HepG2 (cell line): ENCODE results near the gene ARHGEF12. TPM values are rescaled to one million over a fixed set of nuclear protein-coding genes. Genes with fewer than 3 reads are reported as not detected.

Experiments used
- ATAC-seq: fragments of 200-7000 bp; cut with Tn5 transposase; 3 replicates; pipeline ENCODE4 v1.9.1; 2020; ENCODE audit warnings: mild to moderate bottlenecking, moderate library complexity
- BruUV-seq: library from RNA; stranded (reverse); fragments of 400-500 nt; replicated peaks from 2 replicates; lab custom pipeline; 2021; lab: Mats Ljungman, UMichigan
- CTCF ChIA-PET: fragments of 300-600 bp; formaldehyde crosslinking; extraction: SDS; loops from one replicate; lab custom pipeline; 2021; ENCODE audit warnings: low total read pairs, inconsistent platforms, low intra/inter-chr PET ratio; lab: Yijun Ruan, JAX
- POLR2A ChIA-PET: fragments of 350-600 bp; sonication (Branson Sonifier 250); formaldehyde crosslinking; loops from one replicate; lab custom pipeline; 2020; ENCODE audit warnings: antibody characterized with exemption, inconsistent platforms; lab: Yijun Ruan, JAX
- DNase-seq: peaks from one replicate; pipeline ENCODE4 v3.0.0-alpha.2; 2015; ENCODE audit warnings: low spot score
- FAIRE-seq: peaks from 3 replicates; lab custom pipeline; 2011; peaks lifted over from hg19 to GRCh38; lab: Jason Lieb, UNC
- H2AFZ ChIP-seq: one replicate; pipeline ENCODE4 v1.6.1; 2011; ENCODE audit warnings: low read length, inconsistent platforms
- H3K27ac ChIP-seq: fragments of 300-600 bp; 3 replicates; pipeline ENCODE4 v1.8.0; 2011; ENCODE audit warnings: mixed run types, mild to moderate bottlenecking, mixed read lengths, low read length, inconsistent platforms; ENCODE audit not compliant: insufficient read depth; ENCODE audit errors: extremely low read length
- H3K27me3 ChIP-seq, 2 experiments: fragments of 200-600 bp in 1 of 2; 2 replicates in 1 of 2; 3 replicates in 1 of 2; pipeline versions ENCODE4 v1.6.0 to v1.8.0; 2011; ENCODE audit warnings: low read length in 2 of 2, mild to moderate bottlenecking in 2 of 2, moderate library complexity in 2 of 2, inconsistent platforms in 1 of 2; ENCODE audit not compliant: insufficient read depth in 2 of 2, control insufficient read depth in 1 of 2
- H3K36me3 ChIP-seq, 2 experiments: fragments of 200-600 bp in 1 of 2; replicated peaks in 1 of 2; 2 replicates in 1 of 2; 3 replicates in 1 of 2; pipeline versions ENCODE4 v1.5.1 to v1.8.0; 2011; ENCODE audit warnings: low read length in 2 of 2, inconsistent platforms in 1 of 2; ENCODE audit not compliant: insufficient read depth in 2 of 2, control insufficient read depth in 1 of 2
- H3K4me1 ChIP-seq: 2 replicates; pipeline ENCODE4 v1.5.1; 2012; ENCODE audit warnings: low read length, inconsistent platforms; ENCODE audit not compliant: insufficient read depth
- H3K4me2 ChIP-seq: 2 replicates; pipeline ENCODE4 v1.6.0; 2011; ENCODE audit warnings: low read depth, low read length, inconsistent platforms
- H3K4me3 ChIP-seq, 3 experiments: fragments of 200-600 bp in 1 of 3; sonication (generic), shearing (Covaris generic) in 1 of 3; replicated peaks in 1 of 3; 2 replicates each; pipeline ENCODE4 v1.5.1; 2011 to 2016; ENCODE audit warnings: low read length in 3 of 3, inconsistent platforms in 2 of 3, low read depth in 2 of 3, mild to moderate bottlenecking in 2 of 3, control low read depth in 1 of 3, mixed read lengths in 1 of 3; ENCODE audit not compliant: insufficient read depth in 1 of 3
- H3K79me2 ChIP-seq: one replicate; pipeline ENCODE4 v1.6.1; 2011; ENCODE audit warnings: low read length, inconsistent platforms; ENCODE audit not compliant: insufficient read depth
- H3K9ac ChIP-seq: 2 replicates; pipeline ENCODE4 v1.6.0; 2011; ENCODE audit warnings: mild to moderate bottlenecking, low read depth, low read length, inconsistent platforms; ENCODE audit not compliant: insufficient read depth
- H3K9me3 ChIP-seq: 2 replicates; pipeline ENCODE4 v1.5.1; 2012; ENCODE audit warnings: mild to moderate bottlenecking, low read length
- H4K20me1 ChIP-seq: 2 replicates; pipeline ENCODE4 v1.6.0; 2011; ENCODE audit warnings: inconsistent platforms, mild to moderate bottlenecking, low read length, moderate library complexity; ENCODE audit not compliant: insufficient read depth
- CREB1 ChIP-seq, 2 experiments: fragments of 450-650 bp in 1 of 2; IDR thresholded peaks; 2 replicates each; pipeline ENCODE4 v1.6.1; 2016 to 2017; ENCODE audit warnings: control low read depth in 1 of 2, mild to moderate bottlenecking in 1 of 2, missing compliant biosample characterization in 1 of 2, missing genetic modification characterization in 1 of 2
- CSRNP2 ChIP-seq: sonication (generic); formaldehyde crosslinking; conservative IDR thresholded peaks from 2 replicates; pipeline ENCODE4 v1.8.0; 2022; ENCODE audit warnings: low read depth, missing genetic modification reagents
- DNMT1 ChIP-seq: sonication (generic); formaldehyde crosslinking; IDR thresholded peaks from 2 replicates; pipeline ENCODE4 v1.5.1; 2020; ENCODE audit warnings: mild to moderate bottlenecking, missing genetic modification reagents
- EED ChIP-seq: sonication (generic); formaldehyde crosslinking; IDR thresholded peaks from 2 replicates; pipeline ENCODE4 v1.5.0; 2020; ENCODE audit warnings: mild to moderate bottlenecking, missing genetic modification reagents
- EP300 ChIP-seq, 3 experiments: sonication (generic) in 1 of 3; formaldehyde crosslinking in 1 of 3; IDR thresholded peaks; 2 replicates each; pipeline versions ENCODE4 v1.5.1 to v1.6.1; 2011 to 2020; ENCODE audit warnings: low read depth in 2 of 3, low read length in 2 of 3, borderline replicate concordance in 1 of 3, improper control_type of control experiment in 1 of 3, mild to moderate bottlenecking in 1 of 3, missing genetic modification reagents in 1 of 3, moderate library complexity in 1 of 3
- HMG20A ChIP-seq: IDR thresholded peaks from 2 replicates; pipeline ENCODE4 v1.6.1; 2016; ENCODE audit warnings: borderline replicate concordance
- HOXD1 ChIP-seq: sonication (generic); formaldehyde crosslinking; IDR thresholded peaks from 2 replicates; pipeline ENCODE4 v1.5.0; 2020; ENCODE audit warnings: missing genetic modification reagents
- NFIB ChIP-seq: sonication (generic); formaldehyde crosslinking; IDR thresholded peaks from 2 replicates; pipeline ENCODE4 v1.9.0; 2021; ENCODE audit warnings: missing genetic modification reagents, mild to moderate bottlenecking, borderline replicate concordance
- ONECUT2 ChIP-seq: sonication (generic); formaldehyde crosslinking; IDR thresholded peaks from 2 replicates; pipeline ENCODE4 v1.4.0; 2020; ENCODE audit warnings: missing genetic modification reagents
- SOX5 ChIP-seq: IDR thresholded peaks from 2 replicates; pipeline ENCODE4 v1.6.1; 2016; ENCODE audit warnings: borderline replicate concordance
- THAP7 ChIP-seq: sonication (generic); formaldehyde crosslinking; IDR thresholded peaks from 2 replicates; pipeline ENCODE4 v1.8.1; 2023; ENCODE audit warnings: mild to moderate bottlenecking, missing genetic modification reagents
- ZNF367 ChIP-seq: sonication (generic); formaldehyde crosslinking; IDR thresholded peaks from 2 replicates; pipeline ENCODE4 v1.4.0; 2020; ENCODE audit warnings: missing genetic modification reagents, borderline replicate concordance
- ZNF674 ChIP-seq: sonication (generic); formaldehyde crosslinking; IDR thresholded peaks from 2 replicates; pipeline ENCODE4 v1.5.0; 2020; ENCODE audit warnings: low read depth, mild to moderate bottlenecking, missing genetic modification reagents
- WGBS: methylation state at CpG from one replicate; pipeline ENCODE4 v1.1.6; 2017; ENCODE audit warnings: low lambda C conversion rate; 5-methylcytosine and 5-hydroxymethylcytosine counted together
- in situ Hi-C: cut with HindIII; loops from 2 replicates; pipeline ENCODE4 v1.10.0; 2017; ENCODE audit warnings: low pct_unique_long_range_greater_than_20kb; ENCODE audit not compliant: extremely low pct_ligation_motif_present
- intact Hi-C: fragments of 100-400 bp; cut with micrococcal nuclease; formaldehyde crosslinking; loops from one replicate; pipeline ENCODE4 v1.10.0; 2022; ENCODE audit not compliant: unreplicated experiment
- polyA plus RNA-seq, 8 experiments: library from polyadenylated mRNA; depleted of rRNA in 3 of 8; stranded (reverse) in 7 of 8; unstranded in 1 of 8; fragments of >200 nt; fragmentation: Illumina TruSeq in 4 of 8; extraction: Trizol in 4 of 8; gene quantifications; 2 replicates each; pipeline versions ENCODE4 v1.2.1 to v1.2.3, GENCODE V29; 2011 to 2016; ENCODE audit warnings: low read depth in 4 of 8, missing spikeins in 1 of 8, mixed read lengths in 1 of 8; ENCODE audit not compliant: insufficient read depth in 1 of 8
- total RNA-seq, 5 experiments: library from RNA; depleted of rRNA; stranded (reverse); fragments of >200 nt; fragmentation: Illumina TruSeq; extraction: Trizol; gene quantifications; 2 replicates each; pipeline ENCODE4 v1.2.3, GENCODE V29; 2016; ENCODE audit warnings: low read depth in 1 of 5
- TF ChIP-seq, protein P1 (sequence below): sonication (generic); formaldehyde crosslinking; IDR thresholded peaks from 2 replicates; pipeline ENCODE4 v1.5.1; 2020; ENCODE audit warnings: missing genetic modification reagents, mild to moderate bottlenecking, borderline replicate concordance

The ARHGEF12 gene
- total and polyA plus RNA-seq, 2 of the 13 experiments (the other 11 are each of a cell fraction or from before 2014, with no cell fraction given), result 17.9 to 54.4 TPM

- TF ChIP-seq EP300 (IDR thresholded peaks at IDR 0.05; ENCODE audit: low read depth in 2 of 2, low read length in 2 of 2) (no peak), EP300 (CRISPR knock-in tag; IDR thresholded peaks at IDR 0.05; ENCODE audit: borderline replicate concordance) (no peak)
Measured at GRCh38 chr11:120482149-120482548, 145.9 kb downstream of the ARHGEF12 start (continued).

GRCh38 chr11:120484722-120485121 lies 148.5 kb downstream of the ARHGEF12 start:
- WGBS, result 65% methylated on average over 3 of the region's 3 CpGs
- H3K4me2 ChIP-seq, result no peak overlapping the region
- H3K9ac ChIP-seq, result no peak overlapping the region
- no peaks in the 10 kb centered on the region for H3K27me3 ChIP-seq
- BruUV-seq, result no TSS peak
- peaks cover 10 to 45% of the 10 kb centered on the region in 2 experiments for H3K36me3 ChIP-seq
- DNase-seq (no peak), FAIRE-seq (no peak), ATAC-seq (no peak)
- ChIA-PET CTCF (no interaction called here), POLR2A (no interaction called here)
- H3K4me3 ChIP-seq, result no peak overlapping the region
- H3K9me3 ChIP-seq, result no peaks in the 10 kb centered on the region
- H3K4me1 ChIP-seq, result no peaks in the 10 kb centered on the region
- intact Hi-C loops, result no loop called here
- H3K27ac ChIP-seq, result no peak overlapping the region
- in situ Hi-C loops, result no loop called here
- H3K79me2 ChIP-seq, result no peaks in the 10 kb centered on the region
- H2AFZ ChIP-seq, result no peak overlapping the region
- no peak for TF ChIP-seq SOX5 (CRISPR knock-in tag)
- no peak for TF ChIP-seq HMG20A
- no peak for TF ChIP-seq ZNF367
- no peak for TF ChIP-seq CSRNP2 (CRISPR knock-in tag)
- TF ChIP-seq NFIB (CRISPR knock-in tag), result no peak
- no peak for TF ChIP-seq DNMT1 (CRISPR knock-in tag)
- TF ChIP-seq HOXD1 (CRISPR knock-in tag), result no peak
- TF ChIP-seq ZNF674, result no peak
- TF ChIP-seq CREB1 (IDR thresholded peaks at IDR 0.05), result no peak
- no peak for TF ChIP-seq CREB1 (CRISPR knock-in tag; IDR thresholded peaks at IDR 0.05)
- no peak for TF ChIP-seq ONECUT2 (CRISPR knock-in tag)
- TF ChIP-seq THAP7 (CRISPR knock-in tag), result no peak
- TF ChIP-seq, protein P1, sequence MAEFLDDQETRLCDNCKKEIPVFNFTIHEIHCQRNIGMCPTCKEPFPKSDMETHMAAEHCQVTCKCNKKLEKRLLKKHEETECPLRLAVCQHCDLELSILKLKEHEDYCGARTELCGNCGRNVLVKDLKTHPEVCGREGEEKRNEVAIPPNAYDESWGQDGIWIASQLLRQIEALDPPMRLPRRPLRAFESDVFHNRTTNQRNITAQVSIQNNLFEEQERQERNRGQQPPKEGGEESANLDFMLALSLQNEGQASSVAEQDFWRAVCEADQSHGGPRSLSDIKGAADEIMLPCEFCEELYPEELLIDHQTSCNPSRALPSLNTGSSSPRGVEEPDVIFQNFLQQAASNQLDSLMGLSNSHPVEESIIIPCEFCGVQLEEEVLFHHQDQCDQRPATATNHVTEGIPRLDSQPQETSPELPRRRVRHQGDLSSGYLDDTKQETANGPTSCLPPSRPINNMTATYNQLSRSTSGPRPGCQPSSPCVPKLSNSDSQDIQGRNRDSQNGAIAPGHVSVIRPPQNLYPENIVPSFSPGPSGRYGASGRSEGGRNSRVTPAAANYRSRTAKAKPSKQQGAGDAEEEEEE (CRISPR knock-in tag), result no peak
- TF ChIP-seq EED (CRISPR knock-in tag), result no peak
- H4K20me1 ChIP-seq, result no peaks in the 10 kb centered on the region; the same call in 1 of the 2 replicates
